Vein endothelial cell (primary cell): ENCODE results near the gene C19orf33. TPM values are rescaled to one million over a fixed set of nuclear protein-coding genes. Genes with fewer than 3 reads are reported as not detected.

Experiments used
- small RNA-seq: library from RNA; depleted of rRNA; stranded (forward); fragments of <200 nt; gene quantifications from one replicate; pipeline ENCODE3, GENCODE V24; 2012
- total RNA-seq: library from RNA; depleted of rRNA; stranded (reverse); fragments of >200 nt; gene quantifications from 2 replicates; pipeline ENCODE4 v1.2.3, GENCODE V29; 2012

C19orf33 gene
- total RNA-seq, result 3.3 TPM in 1 of 2 replicates, not detected in the other

DNA sequence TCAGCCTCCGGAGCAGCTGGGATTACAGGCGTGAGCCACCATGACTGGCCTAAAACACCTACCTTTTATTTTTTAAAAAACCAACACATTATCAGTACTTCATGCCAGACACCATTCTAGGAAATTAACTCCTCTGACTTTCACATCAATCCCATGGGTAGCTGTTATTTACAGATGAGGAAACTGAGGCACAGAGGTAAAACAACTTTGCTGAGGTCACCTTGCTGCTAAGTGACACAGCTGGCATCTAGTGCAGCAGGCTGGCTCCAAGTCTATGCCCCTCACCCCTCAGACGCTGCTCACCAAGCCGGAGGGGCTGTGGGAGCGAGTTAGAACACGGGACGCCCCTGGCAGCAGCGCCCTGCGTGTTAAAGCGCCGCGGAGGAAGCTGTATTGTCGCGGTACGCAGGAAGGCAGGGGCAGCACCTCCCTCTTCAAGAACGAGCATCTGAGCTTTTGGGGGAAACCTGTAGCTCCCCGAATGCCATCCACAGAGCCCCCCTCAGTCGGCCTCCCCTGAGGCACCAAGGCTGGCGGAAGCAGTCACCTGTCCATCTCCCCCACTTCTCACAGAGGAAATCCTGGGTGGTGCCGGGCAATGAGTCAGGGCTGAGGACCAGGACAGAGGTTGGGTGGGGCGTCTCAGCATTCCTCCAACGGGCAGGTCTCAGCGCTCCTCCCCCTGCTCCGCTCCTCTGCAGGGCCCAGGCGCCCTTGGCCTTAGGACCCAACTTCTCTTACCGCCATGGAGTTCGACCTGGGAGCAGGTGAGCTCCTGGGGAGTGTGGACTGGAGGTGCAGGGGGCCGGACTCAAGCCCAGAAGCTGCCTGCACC is at the start of gene C19orf33:
Gene C19orf33 (plus strand): TSS at position 735 of the 835 bp plus-strand sequence. CDS start 11 bp downstream, at position 746.

DNA sequence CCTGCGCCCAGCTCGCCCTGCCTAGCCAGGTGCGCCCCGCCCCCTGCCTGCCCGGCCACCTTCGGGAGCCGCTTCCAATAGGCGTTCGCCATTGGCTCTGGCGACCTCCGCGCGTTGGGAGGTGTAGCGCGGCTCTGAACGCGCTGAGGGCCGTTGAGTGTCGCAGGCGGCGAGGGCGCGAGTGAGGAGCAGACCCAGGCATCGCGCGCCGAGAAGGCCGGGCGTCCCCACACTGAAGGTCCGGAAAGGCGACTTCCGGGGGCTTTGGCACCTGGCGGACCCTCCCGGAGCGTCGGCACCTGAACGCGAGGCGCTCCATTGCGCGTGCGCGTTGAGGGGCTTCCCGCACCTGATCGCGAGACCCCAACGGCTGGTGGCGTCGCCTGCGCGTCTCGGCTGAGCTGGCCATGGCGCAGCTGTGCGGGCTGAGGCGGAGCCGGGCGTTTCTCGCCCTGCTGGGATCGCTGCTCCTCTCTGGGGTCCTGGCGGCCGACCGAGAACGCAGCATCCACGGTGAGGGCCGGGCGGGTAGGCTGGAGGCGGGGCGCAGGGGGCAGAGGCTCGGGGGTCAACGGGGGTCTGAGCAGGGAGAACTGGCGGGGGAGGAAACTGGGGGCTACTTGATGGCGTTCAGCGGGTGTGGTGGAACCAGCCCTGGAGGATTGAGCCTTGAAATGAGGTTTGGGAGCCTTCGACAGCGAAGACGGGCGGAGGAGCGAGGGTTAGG is 39.4 kb upstream of the C19orf33 start, which contains the start of gene SPINT2:
Gene SPINT2 (plus strand): TSS at position 88 of the 727 bp plus-strand sequence. CDS start 320 bp downstream, at position 408.

DNA sequence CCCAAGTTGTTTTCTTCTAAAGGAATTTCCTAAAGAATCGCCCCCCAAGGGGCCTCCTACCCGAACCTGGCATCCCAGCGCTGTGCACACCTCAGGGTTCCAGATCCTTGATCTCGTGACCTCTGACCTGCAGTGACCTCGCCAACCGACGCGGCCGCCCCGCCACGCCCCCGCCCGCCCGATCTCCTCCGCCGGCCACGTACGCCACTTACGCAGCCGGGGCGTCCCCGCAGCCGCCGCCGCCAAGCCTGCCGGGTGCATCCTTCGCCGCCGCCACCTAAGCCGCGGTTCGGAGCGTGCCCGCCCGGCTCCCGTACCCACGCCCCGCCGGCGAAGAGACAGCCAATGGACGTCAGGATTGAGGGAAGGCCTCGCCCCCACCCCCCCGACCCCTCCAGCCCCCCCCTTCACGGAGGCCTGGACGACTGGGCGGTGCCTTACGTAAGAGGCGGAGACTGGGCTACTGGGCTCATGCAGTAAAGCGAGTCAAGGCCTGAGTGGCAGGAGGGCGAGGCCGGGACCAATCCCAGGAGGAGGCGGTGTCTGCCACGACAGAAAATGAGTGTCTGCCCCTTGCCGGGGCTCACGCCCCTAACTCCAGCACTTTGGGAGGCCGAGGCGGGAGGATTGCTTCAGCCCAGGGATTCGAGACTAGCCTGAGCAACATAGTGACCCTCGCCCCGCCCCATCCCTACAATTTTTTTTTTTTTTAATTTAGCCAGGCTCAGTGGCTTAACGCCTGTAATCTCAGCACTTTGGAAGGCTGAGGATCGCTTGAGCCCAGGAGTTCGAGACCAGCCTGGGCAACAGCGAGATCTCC is 11.8 kb downstream of the C19orf33 start, which contains the start of gene YIF1B:
Gene YIF1B (minus strand): TSS at position 291 of the 820 bp plus-strand sequence. CDS start 30 bp downstream, at position 261.

DNA sequence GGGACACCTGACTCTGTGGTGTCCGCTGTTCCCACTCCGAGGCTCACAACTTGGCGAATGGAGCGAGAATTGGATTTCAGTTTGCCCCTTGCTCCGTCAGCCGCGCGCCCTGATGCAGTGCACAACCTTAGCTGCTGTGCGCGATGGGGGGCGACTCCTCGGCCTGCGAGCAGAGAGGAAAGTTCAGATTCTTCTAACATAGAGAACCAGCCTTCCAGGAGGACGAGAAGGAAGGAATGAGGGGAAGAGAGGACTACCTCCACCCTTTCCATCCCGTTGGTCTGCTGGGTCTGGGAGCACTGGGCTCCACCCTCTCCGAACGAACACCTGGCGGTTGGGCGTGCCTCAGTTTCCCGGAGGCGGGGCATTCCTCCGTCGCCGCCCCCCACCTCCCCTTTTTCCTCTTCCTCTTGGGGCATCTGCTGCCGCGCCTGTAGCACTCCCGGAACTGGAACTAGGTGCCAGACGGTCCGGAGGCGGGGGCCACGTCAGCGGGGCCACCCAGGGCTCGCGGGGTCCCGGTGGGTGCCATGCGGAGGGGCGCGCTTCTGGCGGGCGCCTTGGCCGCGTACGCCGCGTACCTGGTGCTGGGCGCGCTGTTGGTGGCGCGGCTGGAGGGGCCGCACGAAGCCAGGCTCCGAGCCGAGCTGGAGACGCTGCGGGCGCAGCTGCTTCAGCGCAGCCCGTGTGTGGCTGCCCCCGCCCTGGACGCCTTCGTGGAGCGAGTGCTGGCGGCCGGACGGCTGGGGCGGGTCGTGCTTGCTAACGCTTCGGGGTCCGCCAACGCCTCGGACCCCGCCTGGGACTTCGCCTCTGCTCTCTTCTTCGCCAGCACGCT is 15.6 kb downstream of the C19orf33 start, which contains the start of gene KCNK6:
Gene KCNK6 (plus strand): TSS at position 425 of the 838 bp plus-strand sequence. CDS start 106 bp downstream, at position 531.

Small RNA genes within 50 kb of the gene (small RNA-seq; reads per million reads assigned to genes)
- gene RF00019, result not detected

Other genes starting within 250 kb of the C19orf33 start
- gene DPF1, start 80.0 kb upstream of the C19orf33 start, total RNA-seq, result 0.48 and 1.6 TPM in 2 replicates
- gene PPP1R14A, start 47.9 kb upstream of the C19orf33 start, total RNA-seq, result 0.38 TPM in 1 of 2 replicates, not detected in the other
- gene SPINT2, start 39.7 kb upstream of the C19orf33 start, total RNA-seq, result 3.3 and 7.2 TPM in 2 replicates
- 70.9 and 91.8 TPM in 2 replicates for gene YIF1B, start 11.7 kb downstream of the C19orf33 start, total RNA-seq
- 5.2 and 5.8 TPM in 2 replicates for gene KCNK6, start 15.6 kb downstream of the C19orf33 start, total RNA-seq
- 1.6 TPM in 2 replicates for gene CATSPERG, start 31.6 kb downstream of the C19orf33 start, total RNA-seq
- 293 and 353 TPM in 2 replicates for gene PSMD8, start 70.3 kb downstream of the C19orf33 start, total RNA-seq
- 0.29 and 0.65 TPM in 2 replicates for gene GGN, start 83.8 kb downstream of the C19orf33 start, total RNA-seq
- 7.0 and 9.1 TPM in 2 replicates for gene SPRED3, start 84.4 kb downstream of the C19orf33 start, total RNA-seq
- 8.2 and 10.1 TPM in 2 replicates for gene FAM98C, start 98.8 kb downstream of the C19orf33 start, total RNA-seq
- gene RASGRP4, start 122.0 kb downstream of the C19orf33 start, total RNA-seq, result not detected in 2 replicates
- under 0.01 TPM in 1 of 2 replicates, not detected in the other for gene RYR1, start 129.4 kb downstream of the C19orf33 start, total RNA-seq